Measurements from ENCODE around the gene TNFAIP8. TPM values are rescaled to one million over a fixed set of nuclear protein-coding genes. Genes with fewer than 3 reads are reported as not detected.

Gene TNFAIP8
- total RNA-seq, 1 experiment from 2014 or later: 7.3 TPM

GRCh38 chr5:119374901-119375300, 19.1 kb downstream of the TNFAIP8 start:
- H3K79me1 ChIP-seq (ENCODE audit: insufficient read depth, low read depth, low read length, poor library complexity, severe bottlenecking): no peaks in the 10 kb centered on the region
- no peak overlapping the region for H2BK15ac ChIP-seq (ENCODE audit: low read depth, low read length)
- H4K91ac ChIP-seq (ENCODE audit: insufficient read length, low read depth, low read length): no peak overlapping the region
- H2AK5ac ChIP-seq (ENCODE audit: insufficient read length, low read length): no peak overlapping the region
- H4K5ac ChIP-seq (ENCODE audit: insufficient read length, low read depth, low read length): no peak overlapping the region
- no peak overlapping the region for H2BK20ac ChIP-seq (ENCODE audit: low read depth, low read length, poor library complexity, severe bottlenecking)
- Mint-ChIP-seq H3K36me3 (ENCODE audit: insufficient read depth in 1 of 3, low read depth in 3 of 3) (peaks cover 0 to 4% (median 0%) of the 10 kb centered on the region in 3 experiments; a peak in 1 of 7 replicates), H3K9me3 (no peaks in the 10 kb centered on the region), H3K27me3 (ENCODE audit: low read depth) (no peaks in the 10 kb centered on the region), H3K27ac (no peak overlapping the region), H3K4me1 (peaks cover 17 to 26% of the 10 kb centered on the region in 2 experiments), H3K4me3 (no peak overlapping the region)
- H2BK5ac ChIP-seq (ENCODE audit: insufficient read length, low read length): no peak overlapping the region
- H3K14ac ChIP-seq (ENCODE audit: insufficient read depth, low read length): no peak overlapping the region
- H2AFZ ChIP-seq (ENCODE audit: low read length): no peak overlapping the region
- no CpG with 5 or more reads among the region's 2 CpGs for WGBS (ENCODE audit: extremely low coverage, insufficient read length, low lambda C conversion rate)
- no peak overlapping the region for H4K8ac ChIP-seq (replicated peaks; ENCODE audit: insufficient read length, low read depth, low read length)
- H2BK12ac ChIP-seq (ENCODE audit: insufficient read length, low read depth, low read length): no peak overlapping the region
- H3K23ac ChIP-seq (ENCODE audit: insufficient read length, low read depth, low read length): no peak overlapping the region
- no peak overlapping the region for H2BK120ac ChIP-seq (ENCODE audit: low read depth, low read length, poor library complexity, severe bottlenecking)
- H4K20me1 ChIP-seq (ENCODE audit: control insufficient read depth, insufficient read depth, insufficient read length): no peaks in the 10 kb centered on the region
- H3K4ac ChIP-seq (ENCODE audit: low read depth, low read length): no peak overlapping the region
- H3T11ph ChIP-seq (ENCODE audit: low read length): no peak overlapping the region
- H3K4me2 ChIP-seq (ENCODE audit: insufficient read depth, insufficient read length, low read length): no peak overlapping the region
- peaks cover 3% of the 10 kb centered on the region; the same call in 1 of the 2 replicates for H3K4me1 ChIP-seq (ENCODE audit: insufficient read depth, low read length)
- H3K9ac ChIP-seq (ENCODE audit: extremely low read depth, insufficient read length, low read length): no peak overlapping the region
- H3K18ac ChIP-seq (ENCODE audit: insufficient read length, low read depth, low read length): no peak overlapping the region
- H3K27me3 ChIP-seq (ENCODE audit: insufficient read depth, low read length): no peaks in the 10 kb centered on the region
- no peaks in the 10 kb centered on the region for H3K9me3 ChIP-seq (ENCODE audit: control insufficient read depth, low read depth, low read length)
- H3K23me2 ChIP-seq (ENCODE audit: insufficient read length, low read depth, low read length, poor library complexity, severe bottlenecking): no peaks in the 10 kb centered on the region
- H3K27ac ChIP-seq (ENCODE audit: insufficient read length, low read depth, low read length): no peak overlapping the region
- no peak for DNase-seq
- no peaks in the 10 kb centered on the region for H3K79me2 ChIP-seq (ENCODE audit: insufficient read depth, low read length)
- H3K56ac ChIP-seq (ENCODE audit: insufficient read length, low read depth, low read length): no peak overlapping the region
- no peak for TF ChIP-seq CTCF (conservative IDR thresholded peaks at IDR 0.05)

Data from H9 (cell line).